Ishikawa (cell line): ENCODE results near the gene ENPP3.

Experiments
- CEBPB ChIP-seq: IDR thresholded peaks from 2 replicates; pipeline ENCODE4 v1.6.1; 2012
- CREB1 ChIP-seq: IDR thresholded peaks from 2 replicates; pipeline ENCODE4 v1.6.1; 2012; ENCODE audit warnings: low read depth
- EGR1 ChIP-seq: IDR thresholded peaks from 2 replicates; pipeline ENCODE4 v1.6.1; 2012
- EP300 ChIP-seq: IDR thresholded peaks from 2 replicates; pipeline ENCODE4 v1.6.1; 2012; ENCODE audit warnings: borderline replicate concordance
- FOXM1 ChIP-seq: IDR thresholded peaks from 2 replicates; pipeline ENCODE4 v1.6.1; 2012; ENCODE audit warnings: low read depth, borderline replicate concordance
- NFIC ChIP-seq: IDR thresholded peaks from 2 replicates; pipeline ENCODE4 v1.6.1; 2012
- RAD21 ChIP-seq: IDR thresholded peaks from 2 replicates; pipeline ENCODE4 v1.6.1; 2012; ENCODE audit warnings: low read depth
- TAF1 ChIP-seq: IDR thresholded peaks from 2 replicates; pipeline ENCODE4 v1.6.1; 2012; ENCODE audit warnings: low read depth, mild to moderate bottlenecking
- TCF12 ChIP-seq: IDR thresholded peaks from 2 replicates; pipeline ENCODE4 v1.6.1; 2012; ENCODE audit warnings: low read depth
- TEAD4 ChIP-seq: IDR thresholded peaks from 2 replicates; pipeline ENCODE4 v1.6.1; 2012
- YY1 ChIP-seq: IDR thresholded peaks from 2 replicates; pipeline ENCODE4 v1.6.1; 2012; ENCODE audit warnings: low read depth
- ZBTB7A ChIP-seq: IDR thresholded peaks from 2 replicates; pipeline ENCODE4 v1.6.1; 2012; ENCODE audit warnings: low read depth
- TF ChIP-seq, protein P1 (sequence below): IDR thresholded peaks from 2 replicates; pipeline ENCODE4 v1.6.1; 2012; ENCODE audit warnings: low read depth, mild to moderate bottlenecking
- TF ChIP-seq, protein P2 (sequence below): IDR thresholded peaks from 2 replicates; pipeline ENCODE4 v1.6.1; 2012
- TF ChIP-seq, protein P3 (sequence below): IDR thresholded peaks from 2 replicates; pipeline ENCODE4 v1.6.1; 2012

The ENPP3 gene

DNA sequence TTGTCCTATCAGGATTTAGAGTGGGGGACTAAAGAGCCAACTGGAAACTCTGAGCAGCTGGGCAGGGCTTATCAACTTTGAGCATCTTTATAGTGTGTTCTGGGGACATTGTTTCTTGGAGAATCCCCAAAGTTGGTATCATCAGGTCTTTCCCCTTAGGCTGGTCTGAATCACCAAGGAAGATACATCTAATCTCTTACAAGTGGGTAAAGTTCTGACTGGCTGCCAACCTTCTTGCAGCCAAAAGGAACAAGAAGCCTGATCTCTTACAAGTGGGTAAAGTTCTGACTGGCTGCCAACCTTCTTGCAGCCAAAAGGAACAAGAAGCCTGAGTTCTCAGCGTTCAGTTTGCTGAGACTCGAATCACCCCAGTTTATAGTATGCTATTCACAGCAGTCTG is 7.5 kb upstream of the ENPP3 start:
- TF ChIP-seq NFIC (no peak), TAF1 (no peak), YY1 (no peak), CREB1 (no peak), EGR1 (no peak), EP300 (no peak), TCF12 (no peak)
- TF ChIP-seq, protein P1, sequence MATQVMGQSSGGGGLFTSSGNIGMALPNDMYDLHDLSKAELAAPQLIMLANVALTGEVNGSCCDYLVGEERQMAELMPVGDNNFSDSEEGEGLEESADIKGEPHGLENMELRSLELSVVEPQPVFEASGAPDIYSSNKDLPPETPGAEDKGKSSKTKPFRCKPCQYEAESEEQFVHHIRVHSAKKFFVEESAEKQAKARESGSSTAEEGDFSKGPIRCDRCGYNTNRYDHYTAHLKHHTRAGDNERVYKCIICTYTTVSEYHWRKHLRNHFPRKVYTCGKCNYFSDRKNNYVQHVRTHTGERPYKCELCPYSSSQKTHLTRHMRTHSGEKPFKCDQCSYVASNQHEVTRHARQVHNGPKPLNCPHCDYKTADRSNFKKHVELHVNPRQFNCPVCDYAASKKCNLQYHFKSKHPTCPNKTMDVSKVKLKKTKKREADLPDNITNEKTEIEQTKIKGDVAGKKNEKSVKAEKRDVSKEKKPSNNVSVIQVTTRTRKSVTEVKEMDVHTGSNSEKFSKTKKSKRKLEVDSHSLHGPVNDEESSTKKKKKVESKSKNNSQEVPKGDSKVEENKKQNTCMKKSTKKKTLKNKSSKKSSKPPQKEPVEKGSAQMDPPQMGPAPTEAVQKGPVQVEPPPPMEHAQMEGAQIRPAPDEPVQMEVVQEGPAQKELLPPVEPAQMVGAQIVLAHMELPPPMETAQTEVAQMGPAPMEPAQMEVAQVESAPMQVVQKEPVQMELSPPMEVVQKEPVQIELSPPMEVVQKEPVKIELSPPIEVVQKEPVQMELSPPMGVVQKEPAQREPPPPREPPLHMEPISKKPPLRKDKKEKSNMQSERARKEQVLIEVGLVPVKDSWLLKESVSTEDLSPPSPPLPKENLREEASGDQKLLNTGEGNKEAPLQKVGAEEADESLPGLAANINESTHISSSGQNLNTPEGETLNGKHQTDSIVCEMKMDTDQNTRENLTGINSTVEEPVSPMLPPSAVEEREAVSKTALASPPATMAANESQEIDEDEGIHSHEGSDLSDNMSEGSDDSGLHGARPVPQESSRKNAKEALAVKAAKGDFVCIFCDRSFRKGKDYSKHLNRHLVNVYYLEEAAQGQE = no peak
- TF ChIP-seq, protein P2, sequence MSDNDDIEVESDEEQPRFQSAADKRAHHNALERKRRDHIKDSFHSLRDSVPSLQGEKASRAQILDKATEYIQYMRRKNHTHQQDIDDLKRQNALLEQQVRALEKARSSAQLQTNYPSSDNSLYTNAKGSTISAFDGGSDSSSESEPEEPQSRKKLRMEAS = no peak
- TF ChIP-seq, protein P3, sequence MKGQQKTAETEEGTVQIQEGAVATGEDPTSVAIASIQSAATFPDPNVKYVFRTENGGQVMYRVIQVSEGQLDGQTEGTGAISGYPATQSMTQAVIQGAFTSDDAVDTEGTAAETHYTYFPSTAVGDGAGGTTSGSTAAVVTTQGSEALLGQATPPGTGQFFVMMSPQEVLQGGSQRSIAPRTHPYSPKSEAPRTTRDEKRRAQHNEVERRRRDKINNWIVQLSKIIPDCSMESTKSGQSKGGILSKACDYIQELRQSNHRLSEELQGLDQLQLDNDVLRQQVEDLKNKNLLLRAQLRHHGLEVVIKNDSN = no peak

- TF ChIP-seq, protein P1 = no peak
- TF ChIP-seq RAD21 = no peak
- TF ChIP-seq TAF1 = no peak
- no peak for TF ChIP-seq TEAD4
- TF ChIP-seq NFIC = no peak
- TF ChIP-seq, protein P2 = no peak
- no peak for TF ChIP-seq ZBTB7A
- TF ChIP-seq, protein P3 = no peak
- no peak for TF ChIP-seq CREB1
- no peak for TF ChIP-seq FOXM1
- no peak for TF ChIP-seq CEBPB
- TF ChIP-seq EGR1 = no peak
- no peak for TF ChIP-seq TCF12
- no peak for TF ChIP-seq EP300
Measured at GRCh38 chr6:131631625-131632289, 5.3 kb upstream of the ENPP3 start.

GRCh38 chr6:131635384-131636340 is 1.4 kb upstream of the ENPP3 start:
- no peak for TF ChIP-seq YY1
- TF ChIP-seq CEBPB = no peak
- TF ChIP-seq TEAD4 = no peak
- no peak for TF ChIP-seq FOXM1
- TF ChIP-seq, protein P2 = no peak
- no peak for TF ChIP-seq CREB1
- TF ChIP-seq, protein P3 = no peak
- no peak for TF ChIP-seq EGR1
- TF ChIP-seq, protein P1 = no peak
- TF ChIP-seq TCF12 = no peak
- no peak for TF ChIP-seq EP300
- no peak for TF ChIP-seq TAF1
- no peak for TF ChIP-seq ZBTB7A
- TF ChIP-seq NFIC = no peak
- TF ChIP-seq RAD21 = no peak
